ENCODE results near the gene RABGGTA.

DNA sequence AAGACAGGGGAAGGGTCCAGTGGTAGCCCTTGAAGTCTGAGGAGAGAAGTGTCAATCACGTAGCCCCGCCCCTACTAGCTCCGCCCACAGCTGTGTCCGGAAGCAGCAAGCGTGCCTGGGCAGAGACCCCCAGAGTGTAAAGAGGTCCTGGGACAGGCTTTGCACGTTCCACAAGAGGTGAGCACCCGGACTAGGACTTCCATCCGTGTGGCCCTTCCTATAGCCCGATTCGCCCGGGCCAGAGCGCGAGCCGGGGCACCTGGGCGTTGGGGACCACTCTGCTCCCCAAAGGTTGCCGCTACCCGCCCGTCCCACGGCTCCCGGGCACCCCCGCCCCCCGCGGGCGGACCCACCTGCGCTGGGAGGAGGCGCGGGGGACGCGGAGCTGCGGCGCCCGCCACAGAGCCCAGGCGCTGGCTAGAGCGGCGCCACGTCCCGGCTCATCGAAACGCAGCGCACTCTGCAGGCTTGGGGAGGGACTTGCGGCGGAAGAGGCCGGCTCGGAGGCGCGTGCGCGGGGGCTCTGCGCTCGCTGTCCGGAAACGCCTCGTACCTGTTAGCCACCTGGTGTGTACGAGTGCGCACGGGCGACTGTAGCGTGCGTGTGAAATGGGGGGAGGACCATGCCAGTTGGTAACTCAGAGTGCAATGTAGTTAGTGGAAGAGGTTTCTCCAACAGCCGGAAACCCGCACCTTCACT lies at the start of gene RABGGTA:
- TF ChIP-seq CTCF (IDR thresholded peaks at IDR 0.05), result peak; percentile 72 to 87 (median 74)
- TF ChIP-seq POLR2A (IDR thresholded peaks at IDR 0.05), result peak; percentile 86

Measured in right lobe of liver (tissue), 4 donors.